Mesendoderm (in vitro differentiated cells): Measurements from ENCODE around the gene ATP13A4.

Source experiments
- DNase-seq: peaks from one replicate; pipeline ENCODE4 v3.0.0; 2013
- H2AK5ac ChIP-seq: 2 replicates; pipeline ENCODE4 v1.6.1; 2013; ENCODE audit warnings: low read length, inconsistent platforms
- H2BK120ac ChIP-seq: 2 replicates; pipeline ENCODE4 v1.6.1; 2013; ENCODE audit warnings: low read depth, mild to moderate bottlenecking, low read length, moderate library complexity, mixed read lengths
- H2BK15ac ChIP-seq: replicated peaks from 2 replicates; pipeline ENCODE4 v1.6.1; 2013; ENCODE audit warnings: low read depth, mild to moderate bottlenecking, moderate library complexity
- H2BK5ac ChIP-seq: 2 replicates; pipeline ENCODE4 v1.6.1; 2013; ENCODE audit warnings: low read length, inconsistent platforms
- H3K18ac ChIP-seq: 2 replicates; pipeline ENCODE4 v1.6.1; 2013; ENCODE audit warnings: mild to moderate bottlenecking, low read length, mixed read lengths
- H3K23ac ChIP-seq: one replicate; pipeline ENCODE4 v1.6.1; 2013; ENCODE audit warnings: low read length
- H3K27ac ChIP-seq: 2 replicates; pipeline ENCODE4 v1.5.1; 2013; ENCODE audit warnings: low read depth, mild to moderate bottlenecking, inconsistent platforms, low read length, moderate library complexity
- H3K27me3 ChIP-seq: 2 replicates; pipeline ENCODE4 v1.6.1; 2013; ENCODE audit warnings: low read length, control low read depth, mild to moderate bottlenecking, inconsistent platforms; ENCODE audit not compliant: insufficient read depth, poor library complexity
- H3K36me3 ChIP-seq: 2 replicates; pipeline ENCODE4 v1.6.1; 2013; ENCODE audit warnings: low read length, inconsistent platforms; ENCODE audit not compliant: control insufficient read depth, insufficient read depth
- H3K4ac ChIP-seq: one replicate; pipeline ENCODE4 v1.6.1; 2013; ENCODE audit warnings: low read depth, mild to moderate bottlenecking, low read length, moderate library complexity
- H3K4me1 ChIP-seq: 2 replicates; pipeline ENCODE4 v1.6.1; 2013; ENCODE audit warnings: low read depth, low read length, inconsistent platforms; ENCODE audit not compliant: control insufficient read depth
- H3K4me2 ChIP-seq: 2 replicates; pipeline ENCODE4 v1.6.1; 2013; ENCODE audit warnings: low read length
- H3K4me3 ChIP-seq: 2 replicates; pipeline ENCODE4 v1.5.1; 2013; ENCODE audit warnings: mild to moderate bottlenecking, low read length
- H3K56ac ChIP-seq: one replicate; pipeline ENCODE4 v1.6.1; 2013; ENCODE audit warnings: low read length
- H3K79me1 ChIP-seq: 2 replicates; pipeline ENCODE4 v1.6.1; 2013; ENCODE audit warnings: low read length, inconsistent platforms
- H3K79me2 ChIP-seq: 2 replicates; pipeline ENCODE4 v1.6.1; 2013; ENCODE audit warnings: mild to moderate bottlenecking, low read length; ENCODE audit not compliant: control insufficient read depth, insufficient read depth
- H3K9ac ChIP-seq: 2 replicates; pipeline ENCODE4 v1.6.1; 2013; ENCODE audit warnings: low read length, inconsistent platforms
- H4K5ac ChIP-seq: one replicate; pipeline ENCODE4 v1.6.1; 2013; ENCODE audit warnings: low read length
- H4K8ac ChIP-seq: one replicate; pipeline ENCODE4 v1.6.1; 2013; ENCODE audit warnings: low read depth, mild to moderate bottlenecking, control low read depth, low read length, moderate library complexity
- WGBS: extraction: QIAGEN DNeasy Blood & Tissue Kit; methylation state at CpG from one replicate; pipeline ENCODE4 v1.1.7; 2013; ENCODE audit warnings: low lambda C conversion rate, missing lambda C conversion rate; ENCODE audit not compliant: insufficient coverage; ENCODE audit errors: extremely low coverage; 5-methylcytosine and 5-hydroxymethylcytosine counted together

Gene ATP13A4

GRCh38 chr3:193490580-193490979 is 64.1 kb downstream of the ATP13A4 start:
- Histone ChIP-seq H3K23ac (no peak overlapping the region), H3K9ac (no peak overlapping the region), H2BK5ac (no peak overlapping the region), H4K8ac (no peak overlapping the region), H4K5ac (no peak overlapping the region), H3K4me3 (no peak overlapping the region), H2BK120ac (no peak overlapping the region), H3K56ac (no peak overlapping the region), H3K4me1 (no peaks in the 10 kb centered on the region), H3K27me3 (no peaks in the 10 kb centered on the region), H3K79me2 (no peaks in the 10 kb centered on the region), H3K27ac (no peak overlapping the region), H3K4ac (no peak overlapping the region), H2AK5ac (no peak overlapping the region), H3K79me1 (no peaks in the 10 kb centered on the region), H3K4me2 (no peak overlapping the region), H2BK15ac (no peak overlapping the region), H3K18ac (no peak overlapping the region), H3K36me3 (no peaks in the 10 kb centered on the region)
- no CpG with 5 or more reads among the region's 4 CpGs for WGBS
- no peak for DNase-seq

GRCh38 chr3:193489949-193490348 is 64.7 kb downstream of the ATP13A4 start:
- H2BK15ac ChIP-seq, result no peak overlapping the region
- H4K8ac ChIP-seq, result no peak overlapping the region
- H3K9ac ChIP-seq, result no peak overlapping the region
- H4K5ac ChIP-seq, result no peak overlapping the region
- no peak overlapping the region for H3K4me2 ChIP-seq
- H3K4me1 ChIP-seq, result no peaks in the 10 kb centered on the region
- H3K36me3 ChIP-seq, result no peaks in the 10 kb centered on the region
- no peak overlapping the region for H2AK5ac ChIP-seq
- no peaks in the 10 kb centered on the region for H3K27me3 ChIP-seq
- no peaks in the 10 kb centered on the region for H3K79me1 ChIP-seq
- no peak for DNase-seq
- no peak overlapping the region for H3K18ac ChIP-seq
- H3K79me2 ChIP-seq, result no peaks in the 10 kb centered on the region
- no peak overlapping the region for H3K56ac ChIP-seq
- no peak overlapping the region for H3K23ac ChIP-seq
- no peak overlapping the region for H3K4ac ChIP-seq
- H3K27ac ChIP-seq, result no peak overlapping the region
- 100% methylated on average over 3 of the region's 6 CpGs for WGBS
- H2BK5ac ChIP-seq, result no peak overlapping the region
- no peak overlapping the region for H3K4me3 ChIP-seq
- no peak overlapping the region for H2BK120ac ChIP-seq

GRCh38 chr3:193488741-193489140 is 66.0 kb downstream of the ATP13A4 start:
- Histone ChIP-seq H2BK5ac (no peak overlapping the region), H3K4me3 (no peak overlapping the region), H3K36me3 (no peaks in the 10 kb centered on the region), H3K4ac (no peak overlapping the region), H4K5ac (no peak overlapping the region), H4K8ac (no peak overlapping the region), H3K4me1 (no peaks in the 10 kb centered on the region), H2BK120ac (no peak overlapping the region), H3K56ac (no peak overlapping the region), H3K79me2 (no peaks in the 10 kb centered on the region), H2AK5ac (no peak overlapping the region), H3K18ac (no peak overlapping the region), H2BK15ac (no peak overlapping the region), H3K27me3 (no peaks in the 10 kb centered on the region), H3K79me1 (no peaks in the 10 kb centered on the region), H3K4me2 (no peak overlapping the region), H3K27ac (no peak overlapping the region), H3K9ac (no peak overlapping the region), H3K23ac (no peak overlapping the region)
- DNase-seq, result no peak
- WGBS, result 100% methylated on average over 1 of the region's 5 CpGs

- no peaks in the 10 kb centered on the region for H3K79me2 ChIP-seq
- WGBS, result no CpG with 5 or more reads among the region's 1 CpG
Measured at GRCh38 chr3:193483988-193484539, 70.6 kb downstream of the ATP13A4 start.

GRCh38 chr3:193481436-193481835 is 73.3 kb downstream of the ATP13A4 start:
- Histone ChIP-seq H3K9ac (no peak overlapping the region), H2AK5ac (no peak overlapping the region), H4K8ac (no peak overlapping the region), H3K79me2 (no peaks in the 10 kb centered on the region), H3K23ac (no peak overlapping the region), H3K18ac (no peak overlapping the region), H2BK15ac (no peak overlapping the region), H3K4me2 (no peak overlapping the region), H3K36me3 (no peaks in the 10 kb centered on the region), H2BK5ac (no peak overlapping the region), H3K4me3 (no peak overlapping the region), H3K4ac (no peak overlapping the region), H3K79me1 (no peaks in the 10 kb centered on the region), H4K5ac (no peak overlapping the region), H3K4me1 (no peaks in the 10 kb centered on the region), H3K27ac (no peak overlapping the region), H3K27me3 (no peaks in the 10 kb centered on the region), H2BK120ac (no peak overlapping the region), H3K56ac (no peak overlapping the region)
- WGBS, result no CpG with 5 or more reads among the region's 1 CpG
- no peak for DNase-seq

More at GRCh38 chr3:193483988-193484539, 70.6 kb downstream of the ATP13A4 start:
- Histone ChIP-seq H3K4me2 (no peak overlapping the region), H3K56ac (no peak overlapping the region), H4K5ac (no peak overlapping the region), H3K27ac (no peak overlapping the region), H2AK5ac (no peak overlapping the region), H2BK120ac (no peak overlapping the region), H3K23ac (no peak overlapping the region), H2BK15ac (no peak overlapping the region), H4K8ac (no peak overlapping the region), H3K4me1 (no peaks in the 10 kb centered on the region), H3K9ac (no peak overlapping the region), H3K27me3 (no peaks in the 10 kb centered on the region), H3K18ac (no peak overlapping the region), H3K4me3 (no peak overlapping the region), H3K79me1 (no peaks in the 10 kb centered on the region), H3K36me3 (no peaks in the 10 kb centered on the region), H3K4ac (no peak overlapping the region), H2BK5ac (no peak overlapping the region)
- no peak for DNase-seq

- no peak for DNase-seq
- H3K36me3 ChIP-seq, result no peaks in the 10 kb centered on the region
- H4K8ac ChIP-seq, result no peak overlapping the region
- no peak overlapping the region for H3K4me3 ChIP-seq
- H3K79me1 ChIP-seq, result no peaks in the 10 kb centered on the region
- no peak overlapping the region for H3K9ac ChIP-seq
- no peak overlapping the region for H3K18ac ChIP-seq
- H3K4me2 ChIP-seq, result no peak overlapping the region
- no peak overlapping the region for H4K5ac ChIP-seq
- H2BK5ac ChIP-seq, result no peak overlapping the region
- no peaks in the 10 kb centered on the region for H3K79me2 ChIP-seq
- no peak overlapping the region for H2BK120ac ChIP-seq
- no peak overlapping the region for H3K27ac ChIP-seq
- H3K4ac ChIP-seq, result no peak overlapping the region
- WGBS, result no CpG with 5 or more reads among the region's 4 CpGs
- no peak overlapping the region for H3K56ac ChIP-seq
- H2AK5ac ChIP-seq, result no peak overlapping the region
- H2BK15ac ChIP-seq, result no peak overlapping the region
- no peaks in the 10 kb centered on the region for H3K27me3 ChIP-seq
- no peak overlapping the region for H3K23ac ChIP-seq
- H3K4me1 ChIP-seq, result no peaks in the 10 kb centered on the region
Measured at GRCh38 chr3:193474446-193474845, 80.2 kb downstream of the ATP13A4 start.
